GM19043 (cell line): ENCODE results near the gene VWA5B2.

ENCODE experiments used
- ATAC-seq: cut with Tn5 transposase; IDR thresholded peaks from one replicate; pipeline ENCODE4 v1.9.1; 2021; ENCODE audit warnings: low read depth; ENCODE audit not compliant: unreplicated experiment

VWA5B2 gene

DNA sequence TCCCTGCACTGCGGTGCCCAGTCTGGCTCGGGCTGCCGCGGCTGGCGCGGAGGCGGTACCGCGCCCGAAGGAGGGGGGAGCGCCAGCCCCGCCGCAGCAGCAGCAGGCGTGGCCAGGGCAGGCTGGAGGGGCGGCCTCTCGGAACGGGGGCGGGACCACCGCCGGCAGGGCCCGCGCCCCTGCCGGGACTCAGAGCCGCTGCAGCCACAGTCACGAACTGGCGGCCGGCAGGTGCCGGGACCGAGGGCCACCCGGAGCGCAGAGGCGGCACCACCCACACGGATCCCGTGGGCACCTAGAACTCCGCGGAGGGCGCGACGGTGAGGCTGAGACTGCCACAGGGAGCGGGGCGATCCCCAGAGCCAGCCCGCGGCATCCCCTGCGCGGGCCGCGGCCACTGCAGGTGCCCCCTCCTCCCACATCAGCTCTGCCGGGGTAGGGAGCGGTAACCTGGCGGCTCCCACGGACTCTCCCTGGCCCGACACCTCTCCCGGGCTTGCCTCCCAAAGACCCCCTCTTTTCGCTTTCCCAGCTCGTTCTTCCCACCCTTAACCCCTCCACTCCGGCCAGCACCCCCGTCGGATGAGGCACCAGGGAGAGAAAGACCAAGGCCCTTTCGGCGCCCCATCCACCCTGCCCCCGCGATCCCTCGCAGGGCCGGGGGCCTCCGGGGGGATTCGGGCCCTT is at the start of gene VWA5B2:
TSS of gene VWA5B2 (plus strand) at position 192 of the 687 bp plus-strand sequence. CDS start 944 bp downstream, outside the sequence.
- ATAC-seq, result peak; percentile 51

DNA sequence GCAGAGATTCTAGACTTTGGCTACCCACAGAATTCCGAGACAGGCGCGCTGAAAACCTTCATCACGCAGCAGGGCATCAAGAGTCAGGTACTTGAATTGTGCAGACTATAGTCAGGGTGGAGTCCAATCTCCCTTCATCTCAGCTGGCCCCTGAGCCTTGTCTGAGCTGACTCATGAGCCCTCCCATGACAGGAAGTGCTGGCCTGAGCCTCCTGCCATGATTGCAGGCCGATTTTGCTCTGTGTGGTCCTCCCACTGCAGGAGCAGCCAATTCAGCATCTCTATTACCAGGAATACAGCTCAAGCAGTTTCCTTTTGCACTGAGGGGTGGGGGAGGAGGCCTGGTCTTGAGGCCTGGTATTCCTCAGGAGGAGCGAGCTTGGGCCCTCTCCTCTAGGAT is 49.2 kb upstream of the VWA5B2 start:
- ATAC-seq, result no peak

DNA sequence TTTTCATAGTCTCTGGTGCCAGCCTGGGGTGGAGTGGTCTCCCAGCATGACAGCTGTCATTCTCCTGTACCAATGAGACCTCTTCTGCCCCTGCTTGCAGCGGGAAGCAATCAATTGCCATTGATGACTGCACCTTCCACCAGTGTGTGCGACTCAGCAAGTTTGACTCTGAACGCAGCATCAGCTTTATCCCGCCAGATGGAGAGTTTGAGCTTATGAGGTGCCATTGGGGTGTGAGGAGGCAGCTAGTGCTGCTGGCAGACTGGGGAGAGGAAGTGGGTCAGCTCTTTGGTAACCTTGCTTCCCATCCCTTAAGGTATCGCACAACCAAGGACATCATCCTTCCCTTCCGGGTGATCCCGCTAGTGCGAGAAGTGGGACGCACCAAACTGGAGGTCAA is 47.8 kb upstream of the VWA5B2 start:
- ATAC-seq, result no peak

DNA sequence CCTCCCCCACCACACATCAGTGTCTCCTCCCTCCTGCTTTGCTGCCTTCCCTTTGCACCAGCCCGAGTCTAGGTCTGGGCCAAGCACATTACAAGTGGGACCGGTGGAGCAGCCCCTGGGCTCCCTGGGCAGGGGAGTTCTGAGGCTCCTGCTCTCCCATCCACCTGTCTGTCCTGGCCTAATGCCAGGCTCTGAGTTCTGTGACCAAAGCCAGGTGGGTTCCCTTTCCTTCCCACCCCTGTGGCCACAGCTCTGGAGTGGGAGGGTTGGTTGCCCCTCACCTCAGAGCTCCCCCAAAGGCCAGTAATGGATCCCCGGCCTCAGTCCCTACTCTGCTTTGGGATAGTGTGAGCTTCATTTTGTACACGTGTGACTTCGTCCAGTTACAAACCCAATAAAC is 45.7 kb upstream of the VWA5B2 start:
- ATAC-seq, result no peak

DNA sequence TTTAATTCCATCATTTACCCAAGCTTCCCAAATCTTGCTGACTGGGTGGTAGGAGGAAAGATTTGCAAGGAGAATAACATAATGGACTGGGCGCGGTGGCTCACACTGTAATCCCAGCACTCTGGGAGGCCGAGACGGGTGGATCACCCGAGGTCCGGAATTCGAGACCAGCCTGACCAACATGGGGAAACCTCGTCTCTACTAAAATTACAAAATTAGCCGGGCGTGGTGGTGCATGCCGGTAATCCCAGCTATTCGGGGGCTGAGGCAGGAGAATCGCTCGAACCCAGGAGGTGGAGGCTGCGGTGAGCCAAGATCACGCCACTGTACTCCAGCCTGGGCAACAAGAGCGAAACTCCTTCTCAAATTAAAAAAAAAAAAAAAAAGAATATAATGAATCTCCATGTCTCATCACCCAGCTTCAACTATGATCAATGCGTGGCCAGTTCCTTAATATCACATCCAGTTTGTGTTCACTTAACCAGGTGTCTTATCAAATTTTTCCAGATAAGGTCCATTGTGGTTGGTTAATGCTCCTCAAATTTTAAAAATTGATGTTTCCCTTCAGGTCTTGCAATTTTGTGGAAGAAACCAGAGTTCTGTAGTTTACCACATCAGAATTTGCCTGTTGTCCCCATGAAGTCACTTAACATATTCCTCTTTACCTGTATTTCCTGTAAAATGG is 44.7 kb upstream of the VWA5B2 start:
- no peak for ATAC-seq

DNA sequence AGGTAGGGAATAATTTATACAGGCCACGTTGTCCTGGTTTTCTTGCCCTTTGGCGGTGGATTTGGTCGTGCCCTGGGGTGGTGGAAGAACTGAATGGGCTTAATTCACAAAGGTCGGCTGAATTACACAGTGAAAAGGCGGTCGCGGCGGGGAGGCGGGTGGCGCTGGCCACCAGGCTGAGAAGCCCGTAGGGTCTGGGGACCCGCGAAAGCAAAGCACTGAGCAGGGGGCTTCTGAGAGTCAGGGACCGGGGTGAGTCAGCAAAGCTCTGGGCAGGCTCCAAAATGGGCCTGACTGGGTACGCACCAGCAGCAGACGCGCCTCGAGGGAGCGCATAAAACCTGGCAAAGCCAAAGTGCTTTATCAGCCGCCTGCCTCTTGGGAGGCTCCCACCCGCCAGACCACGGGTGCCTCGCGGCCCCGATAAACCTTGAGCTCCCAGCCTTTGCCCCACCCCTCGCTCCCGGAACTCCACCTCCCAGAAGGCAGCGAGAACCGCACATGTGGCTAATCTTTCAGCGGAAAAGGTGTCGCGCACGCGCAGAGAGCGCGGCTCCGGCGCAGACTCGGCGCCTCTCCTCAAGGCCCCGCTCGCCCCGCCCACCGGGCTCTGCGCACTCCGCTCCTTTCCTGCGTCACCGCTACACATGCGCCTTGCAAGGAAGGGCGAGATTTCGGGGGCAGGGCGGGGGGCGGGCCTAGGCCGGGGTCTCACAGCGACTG is 43.8 kb upstream of the VWA5B2 start:
- peak; percentile 96 for ATAC-seq

DNA sequence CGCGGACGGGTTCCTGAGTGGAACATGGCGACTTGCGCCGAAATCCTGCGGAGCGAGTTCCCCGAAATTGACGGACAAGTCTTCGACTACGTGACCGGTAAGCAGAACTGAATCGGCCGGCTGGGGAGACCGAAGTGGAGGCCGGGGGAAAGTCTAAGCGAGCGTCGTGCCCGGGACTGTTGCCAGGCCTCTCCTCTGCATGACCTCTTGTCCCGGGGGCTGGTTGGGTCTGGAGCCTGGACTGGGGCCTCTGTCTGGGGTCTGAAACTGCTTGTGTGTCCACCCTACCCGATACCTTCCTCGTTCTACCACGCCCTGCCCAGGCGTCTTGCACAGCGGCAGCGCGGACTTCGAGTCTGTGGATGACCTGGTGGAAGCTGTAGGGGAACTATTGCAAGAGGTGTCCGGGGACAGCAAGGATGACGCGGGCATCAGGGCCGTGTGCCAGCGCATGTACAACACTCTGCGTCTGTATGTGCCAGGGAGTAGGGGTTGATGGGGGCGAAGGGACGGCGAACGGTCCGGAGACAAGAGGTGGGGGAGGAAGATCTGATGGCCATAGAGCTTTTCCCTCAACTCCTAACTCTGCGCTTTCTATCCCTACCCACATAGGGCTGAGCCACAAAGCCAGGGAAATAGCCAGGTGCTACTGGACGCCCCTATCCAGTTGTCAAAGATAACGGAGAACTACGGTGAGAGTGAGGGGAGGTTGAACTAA is 43.0 kb upstream of the VWA5B2 start, which contains the start of gene ABCF3:
TSS of gene ABCF3 (plus strand) at position 16 of the 718 bp plus-strand sequence. CDS start at position 25, 9 bp downstream.
- peak; percentile 20 for ATAC-seq

DNA sequence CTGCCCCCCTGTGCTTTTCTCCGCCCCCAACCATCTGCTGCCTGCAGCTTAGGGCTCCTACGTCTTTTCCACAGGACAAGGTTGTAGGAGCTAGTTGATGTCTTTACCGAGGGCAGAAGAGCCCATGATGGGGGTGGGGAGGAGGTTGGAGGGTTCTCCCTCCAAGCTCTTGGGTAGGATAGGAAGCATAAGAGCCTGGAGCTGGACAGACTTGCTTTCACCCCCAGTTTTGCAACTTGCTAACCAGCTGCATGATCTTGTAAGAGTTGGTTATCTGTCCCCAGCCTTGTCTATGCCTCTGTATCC is 42.5 kb upstream of the VWA5B2 start:
- no peak for ATAC-seq

DNA sequence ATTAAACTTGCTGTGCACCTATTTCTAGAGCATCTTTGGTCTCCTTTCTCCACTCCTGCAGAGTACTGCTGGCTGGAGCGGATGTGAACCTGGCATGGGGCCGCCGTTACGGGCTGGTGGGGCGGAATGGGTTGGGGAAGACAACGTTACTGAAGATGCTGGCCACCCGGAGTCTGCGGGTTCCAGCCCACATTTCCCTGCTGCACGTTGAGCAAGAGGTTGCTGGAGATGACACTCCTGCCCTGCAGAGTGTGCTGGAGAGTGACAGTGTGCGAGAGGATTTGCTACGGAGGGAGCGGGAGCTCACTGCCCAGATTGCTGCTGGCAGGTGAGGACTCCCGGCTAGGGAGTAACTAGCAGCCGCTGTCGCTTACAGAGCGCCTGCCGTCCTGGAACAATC is 41.3 kb upstream of the VWA5B2 start:
- ATAC-seq, result no peak

DNA sequence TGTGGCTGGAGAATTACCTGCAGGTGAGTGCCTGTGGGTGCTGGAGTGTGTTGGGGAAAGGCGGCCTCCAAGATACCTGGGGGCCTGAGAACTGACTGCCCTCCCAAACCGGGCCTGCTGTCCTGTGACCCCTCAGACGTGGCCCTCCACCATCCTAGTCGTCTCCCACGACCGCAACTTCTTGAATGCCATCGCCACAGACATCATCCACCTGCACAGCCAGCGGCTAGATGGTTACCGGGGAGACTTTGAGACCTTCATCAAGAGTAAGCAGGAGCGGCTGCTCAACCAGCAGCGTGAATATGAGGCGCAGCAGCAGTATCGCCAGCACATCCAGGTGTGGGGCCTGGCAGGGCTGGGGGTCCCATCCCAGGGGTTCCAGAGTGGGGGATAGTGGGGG is 40.0 kb upstream of the VWA5B2 start:
- ATAC-seq, result no peak

DNA sequence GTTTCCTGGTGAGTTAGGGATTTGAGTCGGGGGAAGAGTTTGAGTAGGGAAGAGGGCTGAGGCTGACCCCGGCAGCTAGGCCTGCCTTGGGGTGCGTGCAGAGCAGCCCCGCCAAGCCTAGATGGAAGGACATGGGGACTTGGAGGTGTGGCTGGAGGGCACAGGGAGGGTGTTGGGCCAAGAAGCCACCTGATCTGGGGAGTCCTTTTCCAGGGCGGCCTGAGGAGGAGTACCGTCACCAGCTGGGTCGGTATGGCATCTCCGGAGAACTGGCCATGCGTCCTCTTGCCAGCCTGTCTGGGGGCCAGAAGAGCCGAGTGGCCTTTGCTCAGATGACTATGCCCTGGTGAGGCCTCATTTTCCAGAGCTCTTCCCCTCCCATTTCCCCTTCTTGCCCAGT is 36.5 kb upstream of the VWA5B2 start:
- ATAC-seq, result no peak

DNA sequence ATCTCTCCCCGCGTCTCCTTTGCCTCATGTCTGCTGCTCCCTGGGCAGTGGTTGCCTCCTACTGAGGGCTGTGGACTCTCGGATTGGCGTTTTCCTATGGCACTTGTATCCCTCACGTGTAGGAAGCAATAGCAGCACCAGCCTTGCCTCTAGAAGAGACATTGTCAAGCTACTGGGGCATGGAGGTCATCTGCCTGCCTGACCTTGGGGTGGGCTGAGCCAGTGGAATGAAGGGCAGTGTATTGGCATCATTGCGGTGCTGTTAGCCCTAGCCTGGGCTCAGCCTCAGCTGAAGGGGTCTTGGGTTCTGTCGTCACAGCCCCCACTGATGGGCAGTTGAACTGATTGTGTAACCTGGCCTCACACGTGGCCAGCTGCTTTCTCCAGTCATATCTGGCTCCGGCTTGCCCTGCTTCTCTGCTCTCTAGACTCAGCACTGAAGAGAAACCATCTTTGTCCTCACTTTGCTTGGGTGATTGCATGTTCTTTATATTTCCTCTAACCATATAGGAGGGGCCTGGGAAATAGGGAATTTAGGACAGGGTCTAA is 35.3 kb upstream of the VWA5B2 start:
- no peak for ATAC-seq

DNA sequence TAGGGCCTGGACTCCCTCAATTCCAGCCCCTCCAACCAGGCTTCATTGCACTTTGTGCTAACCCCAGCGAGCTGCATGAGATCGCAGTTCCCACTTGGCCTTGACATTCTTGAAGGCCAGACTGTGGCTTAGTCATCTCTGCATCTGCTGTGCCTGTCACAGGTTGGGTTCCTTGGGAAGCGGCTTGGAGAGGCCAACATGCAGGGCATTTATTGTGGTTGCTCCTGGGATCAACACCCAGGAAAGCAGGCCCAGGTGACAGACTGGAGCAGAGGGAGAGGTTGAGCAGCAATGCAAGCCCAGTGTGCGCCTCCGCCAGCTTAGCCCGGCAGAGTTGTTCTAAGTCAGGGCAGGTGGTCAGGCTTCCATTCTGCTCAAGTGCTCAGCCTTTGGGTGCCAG is 32.8 kb upstream of the VWA5B2 start:
- ATAC-seq, result no peak

DNA sequence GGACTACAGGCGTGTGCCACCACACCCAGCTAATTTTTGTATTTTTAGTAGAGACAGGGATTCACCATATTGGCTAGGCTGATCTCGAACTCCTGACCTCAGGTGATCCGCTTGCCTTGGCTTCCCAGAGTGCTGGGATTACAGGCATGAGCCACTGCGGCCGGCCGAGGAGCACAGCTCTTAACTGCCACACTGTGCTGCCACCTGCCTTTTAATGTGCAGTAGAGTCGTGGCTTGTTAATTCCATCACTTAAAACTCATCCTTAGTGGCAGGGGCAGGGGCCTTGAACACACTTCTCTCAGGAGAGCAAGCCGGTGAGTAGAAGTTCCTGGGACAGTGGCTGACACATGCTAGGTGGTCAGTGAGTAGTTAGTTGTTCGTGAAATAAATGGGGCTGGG is 30.9 kb upstream of the VWA5B2 start:
- ATAC-seq, result no peak

DNA sequence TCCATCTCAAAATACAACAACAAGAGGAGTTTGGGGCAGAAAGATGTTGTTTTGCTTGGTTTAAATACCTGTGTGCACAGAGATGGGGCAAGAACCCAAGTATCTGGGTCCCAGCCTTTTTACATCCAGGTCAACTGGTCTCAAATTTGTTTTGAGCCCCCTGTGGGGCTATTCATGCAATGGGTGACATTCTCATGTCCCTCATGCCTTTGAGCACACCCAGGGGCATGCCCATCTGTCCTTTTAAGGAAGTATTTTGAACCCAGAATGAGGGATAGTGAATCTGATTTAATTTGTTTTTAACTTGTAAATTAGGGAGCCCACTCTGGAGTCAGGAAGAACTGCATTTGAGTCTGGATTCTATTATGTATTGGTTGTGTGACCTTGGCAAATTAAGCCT is 28.6 kb upstream of the VWA5B2 start:
- ATAC-seq, result no peak

DNA sequence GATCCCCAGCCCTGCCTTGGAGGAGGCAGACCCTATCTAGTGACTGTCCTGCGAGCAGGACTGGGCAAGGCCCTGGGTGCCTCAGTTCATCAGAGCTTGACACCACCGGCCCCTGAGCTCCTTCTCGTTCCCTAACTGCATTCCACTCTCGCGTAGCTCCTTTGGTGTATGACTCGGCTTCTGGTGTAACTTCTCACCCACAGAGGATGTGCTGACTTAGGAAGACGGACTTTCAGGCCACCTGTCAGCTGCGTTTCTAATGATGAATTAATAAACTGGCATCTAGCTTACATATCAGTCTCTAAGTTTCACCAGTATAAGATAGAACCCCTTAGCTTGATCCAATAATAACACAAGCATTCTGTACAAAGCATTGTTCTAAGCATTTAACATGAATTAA is 25.9 kb upstream of the VWA5B2 start:
- ATAC-seq, result no peak

DNA sequence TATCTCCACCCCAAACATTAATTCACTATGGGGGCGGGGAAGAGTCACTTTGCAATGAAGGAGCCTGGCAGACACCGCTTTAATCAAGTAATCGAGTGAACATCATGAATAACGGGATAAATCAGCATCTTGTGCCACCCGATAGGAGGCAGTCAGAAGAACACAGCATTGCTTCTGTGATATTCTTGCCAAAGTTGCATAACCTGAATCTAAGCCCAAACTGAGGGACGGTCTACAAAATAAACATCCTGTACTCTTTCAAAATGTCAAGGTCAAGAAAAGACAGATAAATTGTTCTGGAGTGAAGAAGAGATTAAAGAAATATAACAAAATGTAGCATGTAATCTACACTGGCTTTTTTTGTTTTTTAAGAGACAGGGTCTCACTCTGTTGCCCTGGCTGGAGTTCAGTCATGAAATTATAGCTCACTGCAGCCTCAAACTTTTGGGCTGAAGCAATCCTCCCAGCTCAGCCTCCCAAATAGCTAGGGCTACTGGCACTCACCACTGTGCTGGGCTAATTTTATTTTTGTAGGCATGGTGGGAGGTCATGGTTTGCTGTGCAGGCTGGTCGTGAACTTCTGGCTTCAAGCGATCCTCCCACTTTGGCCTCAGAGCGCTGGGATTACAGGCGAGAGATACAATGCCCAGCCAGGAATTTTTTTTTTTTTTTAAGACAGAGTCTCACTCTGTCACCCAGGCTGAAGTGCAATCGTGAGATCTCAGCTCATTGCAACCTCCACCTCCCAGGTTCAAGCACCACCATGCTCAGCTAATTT is 20.1 kb upstream of the VWA5B2 start:
- ATAC-seq, result no peak

DNA sequence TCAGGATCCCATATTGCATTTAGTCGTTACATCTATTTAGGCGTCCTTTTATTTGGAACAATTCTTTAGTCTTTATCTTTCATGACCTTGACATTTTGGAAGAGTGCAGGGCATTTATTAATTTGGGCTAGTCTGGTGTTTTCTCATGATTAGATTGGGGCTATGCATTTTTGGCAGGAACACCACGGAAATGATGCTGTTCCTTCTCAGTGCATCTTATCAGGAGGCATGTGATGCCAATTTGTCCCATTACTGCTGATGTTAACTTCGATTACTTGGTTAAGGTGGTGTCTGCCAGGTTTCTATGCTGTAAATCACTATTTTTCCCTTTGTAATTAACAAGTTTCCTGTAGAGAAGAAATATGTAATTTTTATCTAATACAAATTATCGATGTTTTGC is 18.1 kb upstream of the VWA5B2 start:
- ATAC-seq, result no peak

DNA sequence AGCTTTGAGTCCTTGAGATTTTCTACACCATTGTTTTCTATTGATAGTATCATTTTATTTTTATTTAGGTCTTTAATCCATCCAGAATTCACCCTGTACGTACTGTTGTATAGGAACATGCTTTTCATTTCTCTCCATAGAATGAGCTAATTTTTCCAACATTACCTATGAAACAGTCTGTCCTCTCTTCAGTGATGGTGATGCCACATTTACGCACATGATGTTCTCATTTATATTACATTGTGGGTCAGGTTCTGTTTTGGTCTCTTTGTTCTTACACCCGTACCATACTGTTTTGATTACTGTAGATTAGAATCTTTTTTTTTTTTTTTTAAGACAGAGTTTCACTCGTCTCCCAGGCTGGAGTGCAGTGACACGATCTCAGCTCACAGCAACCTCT is 17.7 kb upstream of the VWA5B2 start:
- no peak for ATAC-seq

DNA sequence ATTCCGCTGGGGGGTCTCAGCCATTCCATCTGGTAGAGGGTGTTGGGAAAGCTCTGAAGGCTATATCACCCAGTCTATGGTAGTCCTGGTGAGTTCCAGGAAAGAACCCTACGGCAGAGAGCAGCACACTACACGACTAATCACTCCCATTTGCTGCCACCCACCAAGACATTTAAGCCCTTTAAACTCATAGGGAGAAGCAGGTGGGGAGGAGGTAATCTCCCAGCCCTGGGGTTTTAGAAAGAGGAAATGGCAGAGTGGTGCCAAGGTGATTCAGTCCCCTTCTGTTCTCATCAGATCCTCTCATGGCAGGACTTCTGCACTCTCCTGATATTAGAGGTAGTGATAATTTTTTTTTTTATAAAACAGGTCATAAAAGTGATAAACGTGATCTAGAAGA is 10.6 kb upstream of the VWA5B2 start:
- ATAC-seq, result no peak
